SHP77 treated with DMSO at 0.1 percent for 48 hours (cell line): ENCODE data around the gene SPNS1.
"Not testable (repeated sequence)": the region's sequence is repeated elsewhere in the genome, so short reads cannot be mapped to it uniquely, and the experiment has no call there.

Experiments used
- DNase-seq: peaks from one replicate; lab custom pipeline; 2025; lab: John Stamatoyannopoulos, UW

Gene SPNS1

DNA sequence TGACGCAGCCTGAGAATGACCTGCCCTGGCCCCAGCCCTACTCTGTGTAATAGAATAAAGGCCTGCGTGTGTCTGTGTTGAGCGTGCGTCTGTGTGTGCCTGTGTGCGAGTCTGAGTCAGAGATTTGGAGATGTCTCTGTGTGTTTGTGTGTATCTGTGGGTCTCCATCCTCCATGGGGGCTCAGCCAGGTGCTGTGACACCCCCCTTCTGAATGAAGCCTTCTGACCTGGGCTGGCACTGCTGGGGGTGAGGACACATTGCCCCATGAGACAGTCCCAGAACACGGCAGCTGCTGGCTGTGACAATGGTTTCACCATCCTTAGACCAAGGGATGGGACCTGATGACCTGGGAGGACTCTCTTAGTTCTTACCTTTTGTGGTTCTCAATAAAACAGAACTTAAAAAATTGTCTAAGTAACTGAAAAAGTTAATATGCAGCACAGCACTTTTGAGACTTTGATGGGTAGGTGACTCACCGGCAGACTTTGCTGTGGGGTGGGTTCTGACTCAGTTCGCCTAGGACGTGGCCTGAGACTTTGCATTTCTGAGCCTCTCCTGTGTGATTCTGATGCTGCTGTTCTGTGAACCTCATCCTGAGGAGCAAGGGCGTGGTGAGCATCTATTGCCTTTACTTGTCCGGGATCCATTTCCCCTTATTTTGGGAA, 15.9 kb downstream of the SPNS1 start:
- DNase-seq = no peak

- DNase-seq = no peak
Observed at GRCh38 chr16:28991687-28992086, 17.1 kb downstream of the SPNS1 start.

DNA sequence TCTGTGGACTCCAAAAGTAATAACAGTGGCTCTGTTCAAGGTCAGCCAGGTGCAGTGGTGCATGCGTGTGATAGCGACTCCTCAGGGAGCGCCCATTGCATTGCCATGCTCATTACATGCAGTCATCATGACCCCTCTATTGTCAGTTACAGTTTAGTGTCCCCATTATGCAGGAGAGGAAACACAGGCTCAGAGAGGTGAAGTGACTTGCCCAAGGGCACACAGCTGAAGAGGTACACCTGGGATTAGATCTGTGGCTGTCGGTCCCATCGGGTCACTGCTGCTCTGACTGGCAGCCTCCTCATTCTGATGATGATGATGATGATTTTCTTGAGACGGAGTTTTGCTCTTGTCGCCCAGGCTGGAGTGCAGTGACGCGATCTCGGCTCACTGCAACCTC, 17.9 kb downstream of the SPNS1 start:
- DNase-seq = no peak

GRCh38 chr16:28998837-28999236, 24.3 kb downstream of the SPNS1 start:
- DNase-seq = no peak

DNA sequence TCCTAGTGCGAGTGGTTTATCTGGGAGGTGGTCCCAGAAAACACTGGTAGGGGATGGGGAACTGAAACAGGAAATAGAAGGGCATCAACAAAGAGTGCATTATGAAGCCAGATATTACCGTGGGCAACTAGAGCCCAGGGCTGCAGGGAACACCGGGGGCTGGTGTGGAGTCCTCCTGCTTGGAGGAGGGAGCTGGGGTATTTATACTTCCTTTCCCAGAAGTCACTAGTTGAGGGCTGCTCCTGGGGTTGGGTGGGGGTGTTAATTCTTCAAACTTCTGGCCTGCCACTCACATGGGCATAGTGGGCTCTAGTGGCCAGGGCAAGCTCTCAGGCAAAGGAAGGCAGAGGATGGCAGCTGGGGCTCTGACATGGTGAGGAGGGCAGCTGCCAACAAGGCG, 25.0 kb downstream of the SPNS1 start:
- DNase-seq = no peak

GRCh38 chr16:29000019-29000418, 25.4 kb downstream of the SPNS1 start:
- DNase-seq = no peak

- not testable (repeated sequence) for DNase-seq
Observed at GRCh38 chr16:29004496-29005139, 30.0 kb downstream of the SPNS1 start.

DNA sequence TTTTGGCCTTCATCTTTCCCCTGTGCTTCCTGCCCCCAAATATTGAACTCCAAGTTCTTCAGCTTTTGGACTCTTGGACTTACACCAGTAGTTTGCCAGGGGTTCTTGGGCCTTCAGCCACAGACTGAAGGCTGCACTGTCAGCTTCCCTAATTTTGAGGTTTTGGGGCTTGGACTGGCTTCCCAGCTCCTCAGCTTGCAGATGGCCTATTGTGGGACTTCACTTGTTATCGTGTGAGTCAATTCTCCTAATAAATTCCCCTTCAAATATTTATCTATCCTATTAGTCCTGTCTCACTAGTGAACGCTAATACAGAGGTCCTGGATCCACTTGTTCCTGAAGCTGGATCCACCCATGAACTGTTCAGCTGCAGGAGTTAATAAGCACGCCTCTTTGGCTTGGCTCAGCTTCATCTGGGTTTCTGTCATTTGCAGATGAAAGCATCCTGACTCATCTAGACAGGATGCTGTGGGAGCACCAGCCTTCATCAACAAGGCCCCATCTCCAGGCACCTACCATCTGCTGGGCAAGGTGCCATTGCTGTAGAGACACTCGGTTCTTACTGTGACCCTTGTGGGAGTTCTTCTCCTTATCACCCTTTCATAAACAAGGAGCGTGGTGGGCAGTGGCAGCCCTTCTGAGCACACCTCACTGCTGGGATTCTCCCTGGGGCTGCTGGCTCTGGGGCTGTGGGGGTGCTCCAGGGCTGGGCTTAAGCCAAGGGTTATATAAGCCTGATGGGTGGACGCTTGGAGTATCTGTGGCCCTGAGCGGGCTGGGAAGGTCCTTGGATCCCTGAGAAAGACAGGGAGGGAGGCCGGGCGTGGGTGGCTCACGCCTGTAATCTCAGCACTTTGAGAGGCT, 33.4 kb downstream of the SPNS1 start:
- no peak for DNase-seq

- no peak for DNase-seq
Observed at GRCh38 chr16:29009050-29009837, 34.7 kb downstream of the SPNS1 start.

DNA sequence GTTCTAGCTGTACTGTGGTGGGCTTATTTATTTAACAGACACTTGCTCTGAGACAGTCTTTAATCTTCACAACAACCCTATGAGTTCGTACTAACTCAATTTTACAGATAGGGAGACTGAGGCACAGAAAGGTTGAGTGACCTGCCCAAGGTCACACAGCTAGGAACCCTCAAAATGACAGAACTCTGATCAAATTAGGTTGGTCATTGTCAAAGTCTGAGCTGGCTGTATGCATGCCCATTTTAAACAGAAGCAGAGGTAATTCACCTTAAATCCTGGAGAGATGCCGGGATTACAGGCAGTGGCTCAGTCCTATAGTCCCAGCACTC, 35.2 kb downstream of the SPNS1 start:
- DNase-seq = no peak

DNA sequence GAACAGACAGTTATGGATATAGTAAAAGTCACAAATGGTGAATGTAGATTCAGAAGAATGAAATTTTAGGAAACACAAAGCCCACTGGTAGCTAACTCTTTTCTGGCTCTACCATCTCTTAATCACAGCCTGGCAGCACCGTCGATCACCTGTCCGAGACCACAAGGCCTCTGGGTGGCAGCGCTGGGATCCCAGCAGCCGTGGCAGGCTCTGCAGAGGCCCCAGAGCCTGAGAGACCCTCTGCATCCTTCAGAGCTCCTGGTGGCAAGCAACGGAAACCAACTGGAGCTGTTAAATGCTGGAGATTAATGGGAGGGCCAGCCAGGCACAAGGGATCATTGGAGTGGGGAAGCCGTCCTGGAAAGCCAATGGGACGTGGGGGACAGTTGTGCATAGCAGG, 36.5 kb downstream of the SPNS1 start:
- DNase-seq = no peak

GRCh38 chr16:29011851-29012250, 37.3 kb downstream of the SPNS1 start:
- no peak for DNase-seq

GRCh38 chr16:29012913-29013553, 38.5 kb downstream of the SPNS1 start:
- no peak for DNase-seq

DNA sequence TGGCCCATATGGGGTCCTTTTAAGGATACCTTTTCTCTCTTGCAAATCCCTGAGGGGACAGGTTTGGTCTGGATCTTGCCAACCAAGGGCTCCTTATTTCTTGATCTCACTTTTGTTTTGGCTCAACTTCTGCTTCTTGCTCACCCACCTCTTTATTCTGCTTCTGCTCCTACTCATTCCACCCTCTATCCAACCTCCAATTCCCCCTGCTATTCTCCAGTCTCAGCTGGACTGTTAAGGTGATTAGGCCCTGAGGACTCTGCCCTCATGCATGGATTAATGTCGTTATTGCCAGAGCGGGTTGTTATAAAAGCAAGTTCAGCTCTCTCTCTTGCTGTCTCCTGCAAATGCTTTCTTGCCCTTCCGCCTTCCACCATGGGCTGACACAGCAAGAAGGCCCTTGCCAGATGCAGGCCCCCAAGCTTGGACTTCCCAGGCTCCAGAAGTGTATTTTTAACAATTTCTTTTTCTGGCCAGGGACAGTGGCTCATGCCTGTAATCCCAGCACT, 40.0 kb downstream of the SPNS1 start:
- DNase-seq = no peak

DNA sequence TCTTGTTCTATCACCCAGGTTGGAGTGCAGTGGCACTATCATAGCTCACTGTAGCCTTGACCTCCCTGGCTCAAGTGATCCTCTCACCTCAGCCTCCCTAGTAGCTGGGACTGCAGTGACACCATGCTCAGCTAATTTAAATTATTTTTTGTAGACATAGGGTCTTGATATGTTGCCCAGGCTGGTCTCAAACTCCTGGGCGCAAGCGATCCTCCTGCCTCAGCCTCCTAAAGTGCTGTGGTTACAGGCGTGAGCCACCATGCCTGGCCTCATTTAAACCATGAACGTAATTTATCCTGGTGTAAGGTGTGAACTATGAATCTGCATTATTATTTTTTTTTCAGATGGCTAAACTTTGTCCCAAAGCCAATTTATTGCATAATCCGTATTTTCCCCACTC, 47.6 kb downstream of the SPNS1 start:
- no peak for DNase-seq

DNA sequence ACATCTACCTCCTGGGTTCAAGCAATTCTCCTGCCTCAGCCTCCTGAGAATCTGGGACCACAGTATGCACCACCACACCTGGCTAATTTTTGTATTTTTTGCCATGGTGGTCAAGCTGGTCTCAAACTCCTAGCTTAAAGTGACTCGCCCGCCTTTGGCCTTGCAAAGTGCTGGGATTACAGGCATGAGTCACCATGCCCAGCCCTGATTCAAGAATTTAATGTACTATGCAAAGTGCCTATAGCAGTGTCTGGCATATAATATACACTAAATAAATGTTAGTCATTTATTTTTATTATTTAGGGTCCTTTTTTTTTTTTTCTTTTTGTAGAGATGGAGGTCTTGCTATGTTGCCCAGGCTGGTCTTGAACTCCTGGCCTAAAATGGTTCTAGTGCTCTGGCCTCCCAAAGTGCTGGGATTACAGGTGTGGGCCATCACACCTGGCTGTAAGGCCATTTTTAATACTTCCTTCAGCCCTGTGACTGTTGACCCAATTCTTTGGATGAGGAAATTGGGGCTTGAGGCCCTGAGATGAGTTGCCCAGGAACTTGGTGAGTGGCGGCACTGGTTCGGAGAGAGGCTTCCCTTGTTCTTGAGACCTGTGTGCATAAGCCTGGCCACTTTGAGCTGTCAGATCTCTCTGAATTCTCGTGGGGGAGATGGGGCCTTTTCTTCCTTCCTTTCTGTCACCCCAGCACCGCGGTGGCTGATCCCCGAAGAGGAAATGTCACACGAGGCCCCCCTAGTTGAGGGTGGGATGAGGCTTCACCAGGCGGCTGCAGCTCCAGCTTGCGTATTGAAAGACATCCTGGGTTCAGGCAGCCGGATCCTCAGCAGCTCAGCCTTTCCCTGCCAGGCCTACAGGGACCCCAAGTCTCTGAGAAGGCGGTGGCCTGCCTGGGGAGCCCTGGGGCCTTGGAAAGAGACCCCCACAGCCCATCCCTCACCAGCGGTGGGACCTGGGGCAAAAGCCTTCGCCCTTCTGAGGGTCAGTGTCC, 49.0 kb downstream of the SPNS1 start:
- no peak for DNase-seq

DNA sequence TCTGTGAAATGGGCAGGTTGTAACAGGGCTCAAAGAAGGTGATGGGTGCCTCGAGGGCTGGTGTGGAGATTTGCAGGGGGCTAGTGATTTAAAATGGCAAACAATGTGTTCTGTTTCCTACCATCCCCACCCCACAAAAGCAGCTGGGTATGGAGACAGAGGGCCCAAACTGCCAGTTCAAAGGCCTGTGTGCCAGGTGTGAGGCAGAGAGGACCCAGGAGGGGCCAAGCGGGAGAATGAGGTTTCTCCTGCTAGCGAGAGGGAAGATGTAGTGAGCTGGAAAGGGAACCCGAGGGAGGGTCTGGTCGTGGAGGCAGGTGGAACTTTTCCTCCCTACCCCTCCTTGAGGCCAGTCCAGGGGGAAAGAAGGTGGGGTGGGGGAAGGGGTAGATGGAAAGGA, 49.7 kb downstream of the SPNS1 start:
- no peak for DNase-seq

- no peak for DNase-seq
Observed at GRCh38 chr16:29025218-29025617, 50.6 kb downstream of the SPNS1 start.

DNA sequence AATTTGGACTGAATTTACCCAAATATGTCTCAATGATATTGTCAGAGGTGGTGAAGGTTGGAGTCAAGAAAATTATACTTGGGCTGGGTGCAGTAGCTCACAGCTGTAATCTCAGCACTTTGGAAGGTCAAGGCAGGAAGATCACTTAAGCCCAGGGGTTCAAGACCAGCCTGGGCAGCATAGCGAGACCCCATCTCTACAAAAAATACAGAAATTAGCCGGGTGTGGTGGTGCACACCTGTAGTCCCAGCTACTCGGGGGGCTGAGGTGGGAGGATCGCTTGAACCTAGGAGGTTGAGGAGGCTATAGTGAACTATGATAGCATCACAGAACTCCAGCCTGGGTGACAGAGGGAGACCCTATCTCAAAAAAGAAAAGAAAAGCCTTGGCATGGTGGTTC, 51.2 kb downstream of the SPNS1 start:
- no peak for DNase-seq

DNA sequence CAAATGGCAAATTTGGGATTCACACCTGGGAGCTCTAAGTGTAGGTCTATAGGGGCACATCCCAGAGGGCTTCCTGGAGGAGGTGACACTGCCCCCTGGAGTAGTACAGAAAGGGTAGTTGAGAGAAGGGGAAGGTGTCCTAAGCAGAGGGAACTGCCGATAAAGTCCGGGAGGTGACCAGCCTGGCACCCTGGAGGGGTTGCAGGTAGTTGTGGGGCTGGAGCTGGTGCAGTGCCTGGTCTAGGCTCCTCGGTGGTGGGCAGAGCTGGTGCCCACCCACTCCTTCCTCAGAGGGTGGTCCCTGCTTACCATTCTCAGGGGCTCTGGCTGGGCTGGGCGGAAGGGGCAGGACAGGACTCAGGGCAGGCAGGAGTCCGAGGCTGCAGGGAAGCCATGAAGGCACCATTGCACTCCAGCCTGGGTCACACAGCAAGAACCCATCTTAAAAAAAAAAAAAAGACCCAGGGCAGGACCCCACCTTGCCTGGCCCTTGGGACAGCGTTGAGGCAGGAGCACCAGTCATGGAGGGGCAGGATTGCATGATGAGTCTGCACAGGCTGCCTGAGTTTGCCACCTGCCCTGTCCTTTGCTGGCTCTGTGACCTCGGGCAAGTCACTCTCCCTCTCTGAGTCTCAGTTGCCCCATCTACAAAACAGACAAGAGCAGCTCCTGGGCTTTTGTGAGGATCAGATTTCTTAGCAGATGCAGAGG, 54.0 kb downstream of the SPNS1 start:
- no peak for DNase-seq
